Measurements from ENCODE around the gene HSPG2. TPM values are rescaled to one million over a fixed set of nuclear protein-coding genes. Genes with fewer than 3 reads are reported as not detected.

HSPG2 gene
- total RNA-seq, 1 experiment from 2014 or later = 35.1 TPM

GRCh38 chr1:21823206-21823979, 113.7 kb downstream of the HSPG2 start:
- BruUV-seq (replicated peaks) = no TSS peak
- H3K79me2 ChIP-seq (ENCODE audit: low read length) = no peaks in the 10 kb centered on the region
- H4K20me1 ChIP-seq (ENCODE audit: low read length) = no peaks in the 10 kb centered on the region
- TF ChIP-seq, protein P1, sequence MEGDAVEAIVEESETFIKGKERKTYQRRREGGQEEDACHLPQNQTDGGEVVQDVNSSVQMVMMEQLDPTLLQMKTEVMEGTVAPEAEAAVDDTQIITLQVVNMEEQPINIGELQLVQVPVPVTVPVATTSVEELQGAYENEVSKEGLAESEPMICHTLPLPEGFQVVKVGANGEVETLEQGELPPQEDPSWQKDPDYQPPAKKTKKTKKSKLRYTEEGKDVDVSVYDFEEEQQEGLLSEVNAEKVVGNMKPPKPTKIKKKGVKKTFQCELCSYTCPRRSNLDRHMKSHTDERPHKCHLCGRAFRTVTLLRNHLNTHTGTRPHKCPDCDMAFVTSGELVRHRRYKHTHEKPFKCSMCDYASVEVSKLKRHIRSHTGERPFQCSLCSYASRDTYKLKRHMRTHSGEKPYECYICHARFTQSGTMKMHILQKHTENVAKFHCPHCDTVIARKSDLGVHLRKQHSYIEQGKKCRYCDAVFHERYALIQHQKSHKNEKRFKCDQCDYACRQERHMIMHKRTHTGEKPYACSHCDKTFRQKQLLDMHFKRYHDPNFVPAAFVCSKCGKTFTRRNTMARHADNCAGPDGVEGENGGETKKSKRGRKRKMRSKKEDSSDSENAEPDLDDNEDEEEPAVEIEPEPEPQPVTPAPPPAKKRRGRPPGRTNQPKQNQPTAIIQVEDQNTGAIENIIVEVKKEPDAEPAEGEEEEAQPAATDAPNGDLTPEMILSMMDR (conservative IDR thresholded peaks at IDR 0.05; ENCODE audit: low read depth, low read length) = no peak
- TF ChIP-seq EZH2 (IDR thresholded peaks at IDR 0.05; ENCODE audit: low read length, unreplicated experiment) = no peak
- TF ChIP-seq EZH2phosphoT487 (IDR thresholded peaks at IDR 0.05; ENCODE audit: borderline replicate concordance, low read length) = no peak
- intact Hi-C loops (cut with micrococcal nuclease) = no loop called here
- DNase-seq (no peak), ATAC-seq (no peak)
- H3K4me1 ChIP-seq (ENCODE audit: insufficient read depth, low read length) = no peaks in the 10 kb centered on the region; the same call in 1 of the 2 replicates
- no peak overlapping the region for H3K9ac ChIP-seq (ENCODE audit: low read length)
- no peaks in the 10 kb centered on the region for H3K27me3 ChIP-seq (ENCODE audit: low read length)
- H3K4me3 ChIP-seq (ENCODE audit: low read length) = no peak overlapping the region
- H2AFZ ChIP-seq (ENCODE audit: low read length) = no peak overlapping the region
- no peaks in the 10 kb centered on the region for H3K9me3 ChIP-seq (ENCODE audit: low read length)
- ChIA-PET CTCF (no interaction called here), POLR2A (ENCODE audit: unreplicated experiment) (no interaction called here)
- no peaks in the 10 kb centered on the region for H3K9me2 ChIP-seq (replicated peaks; ENCODE audit: low read length)
- H3F3A ChIP-seq (ENCODE audit: low read length, unreplicated experiment) = no peaks in the 10 kb centered on the region
- no peak overlapping the region for H3K27ac ChIP-seq (ENCODE audit: low read length)
- H3K4me2 ChIP-seq (ENCODE audit: low read length) = no peak overlapping the region
- no peaks in the 10 kb centered on the region; the same call in 1 of the 2 replicates for H3K36me3 ChIP-seq (ENCODE audit: low read depth, low read length)

DNA sequence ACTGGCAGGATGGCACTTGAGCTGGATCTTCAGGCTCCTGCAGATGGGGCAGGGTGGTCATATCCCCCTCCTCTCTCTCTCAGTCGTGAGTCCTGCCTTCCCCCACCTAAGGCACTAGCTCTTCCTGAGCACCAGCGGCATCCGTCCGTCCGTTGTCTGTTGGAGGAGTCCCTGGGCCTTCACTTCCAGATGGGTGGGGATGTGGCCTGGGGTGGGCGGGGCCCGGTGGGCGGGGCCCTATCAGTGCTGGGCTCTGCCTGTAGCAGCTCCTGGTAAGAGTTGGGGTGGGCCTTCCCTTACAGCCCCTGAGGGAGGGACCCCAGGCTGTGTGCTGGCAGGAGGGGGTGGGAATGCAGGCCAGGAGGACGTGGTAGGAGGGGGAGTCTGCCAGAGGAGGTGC, 114.8 kb downstream of the HSPG2 start:
- H3K9ac ChIP-seq (ENCODE audit: low read length) = no peak overlapping the region

More for the DNA sequence above, 114.8 kb downstream of the HSPG2 start:
- H3F3A ChIP-seq (ENCODE audit: low read length, unreplicated experiment) = no peaks in the 10 kb centered on the region
- TF ChIP-seq, protein P1 (conservative IDR thresholded peaks at IDR 0.05; ENCODE audit: low read depth, low read length) = no peak
- no peak for TF ChIP-seq EZH2 (IDR thresholded peaks at IDR 0.05; ENCODE audit: low read length, unreplicated experiment)
- no peak for TF ChIP-seq EZH2phosphoT487 (IDR thresholded peaks at IDR 0.05; ENCODE audit: borderline replicate concordance, low read length)
- no peak overlapping the region for H3K4me3 ChIP-seq (ENCODE audit: low read length)
- H4K20me1 ChIP-seq (ENCODE audit: low read length) = no peaks in the 10 kb centered on the region
- no peak overlapping the region for H2AFZ ChIP-seq (ENCODE audit: low read length)
- ATAC-seq (no peak; the same call in 1 of the 2 replicates), DNase-seq (no peak)
- H3K4me2 ChIP-seq (ENCODE audit: low read length) = no peak overlapping the region
- H3K9me2 ChIP-seq (replicated peaks; ENCODE audit: low read length) = no peaks in the 10 kb centered on the region
- H3K4me1 ChIP-seq (ENCODE audit: insufficient read depth, low read length) = peaks cover 2% of the 10 kb centered on the region
- no peak overlapping the region for H3K27ac ChIP-seq (ENCODE audit: low read length)
- no peaks in the 10 kb centered on the region for H3K9me3 ChIP-seq (ENCODE audit: low read length)
- no TSS peak for BruUV-seq (replicated peaks)
- no peaks in the 10 kb centered on the region for H3K79me2 ChIP-seq (ENCODE audit: low read length)
- H3K27me3 ChIP-seq (ENCODE audit: low read length) = no peaks in the 10 kb centered on the region
- H3K36me3 ChIP-seq (ENCODE audit: low read depth, low read length) = no peaks in the 10 kb centered on the region
- ChIA-PET POLR2A (ENCODE audit: unreplicated experiment) (no interaction called here), CTCF (no interaction called here)
- intact Hi-C loops (cut with micrococcal nuclease) = no loop called here

All from PC-3 (cell line).